GM18907 (cell line): Measurements from ENCODE around the gene SLC20A1.
"Not testable (repeated sequence)": the region's sequence is repeated elsewhere in the genome, so short reads cannot be mapped to it uniquely, and the experiment has no call there.

Source experiments
- ATAC-seq: cut with Tn5 transposase; IDR thresholded peaks from one replicate; pipeline ENCODE4 v1.9.1; 2021; ENCODE audit warnings: mild to moderate bottlenecking, moderate library complexity; ENCODE audit not compliant: unreplicated experiment

SLC20A1 gene

DNA sequence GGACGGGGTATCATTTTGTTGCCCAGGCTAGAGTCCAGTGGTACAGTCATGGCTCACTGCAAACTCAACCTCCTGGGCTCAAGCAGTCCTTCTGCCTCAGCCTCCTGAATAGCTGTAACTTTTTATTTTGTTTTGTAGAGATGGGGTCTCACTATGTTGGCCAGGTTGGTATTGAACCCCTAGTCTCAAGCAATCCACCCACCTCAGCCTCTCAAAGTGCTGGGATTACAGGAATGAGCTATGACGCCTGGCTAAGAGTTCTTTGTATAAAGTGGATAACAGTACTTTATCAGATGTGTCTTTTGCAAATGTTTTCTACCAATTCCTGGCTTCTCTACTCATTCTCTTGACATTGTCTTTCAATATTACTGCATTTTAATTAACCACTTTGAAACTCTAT, 57.9 kb downstream of the SLC20A1 start:
- no peak for ATAC-seq

DNA sequence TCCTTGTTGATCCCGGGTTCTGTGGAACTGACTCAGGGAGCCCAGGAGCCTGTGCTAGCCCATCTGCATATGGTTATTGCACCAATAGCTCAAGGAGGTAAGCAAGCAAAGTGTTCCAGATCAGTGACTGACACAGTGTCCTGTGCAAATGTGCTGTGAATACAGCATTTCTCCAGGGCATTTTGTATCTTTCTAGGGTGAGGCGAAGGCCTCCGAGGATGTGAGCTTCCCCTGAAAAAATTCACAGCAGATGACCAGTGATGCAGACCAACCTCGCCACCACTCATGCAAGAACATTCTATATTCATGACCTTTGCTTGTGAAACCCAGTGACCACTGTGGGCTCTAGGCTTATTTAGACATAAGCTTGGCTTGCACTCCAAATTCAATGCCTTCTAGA, 59.8 kb downstream of the SLC20A1 start:
- ATAC-seq, result no peak

GRCh38 chr2:112706170-112706664, 60.5 kb downstream of the SLC20A1 start:
- peak; percentile 42 for ATAC-seq

- ATAC-seq, result not testable (repeated sequence)
Observed at GRCh38 chr2:112706947-112707346, 61.2 kb downstream of the SLC20A1 start.

DNA sequence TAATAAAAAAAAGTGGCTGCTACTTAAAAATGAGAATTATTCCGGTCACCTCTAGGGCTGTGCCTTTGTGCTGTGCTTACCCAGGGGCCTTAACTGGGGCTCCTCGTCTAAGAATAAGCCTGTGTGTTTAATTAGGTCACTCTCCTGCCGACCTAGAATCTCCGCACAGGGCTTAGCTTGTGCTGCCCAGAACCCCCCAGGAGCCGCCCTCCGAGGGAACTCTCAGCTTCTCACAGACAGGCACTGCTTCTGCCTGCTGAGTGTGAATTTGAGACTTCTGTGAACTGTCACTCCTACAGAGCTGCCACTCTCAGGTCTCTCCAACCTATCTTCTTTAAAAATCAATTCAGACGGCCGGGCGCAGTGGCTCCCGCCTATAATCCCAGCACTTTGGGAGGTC, 63.2 kb downstream of the SLC20A1 start:
- no peak for ATAC-seq

GRCh38 chr2:112709703-112710102, 64.0 kb downstream of the SLC20A1 start:
- no peak for ATAC-seq

GRCh38 chr2:112710956-112711750, 65.4 kb downstream of the SLC20A1 start:
- no peak for ATAC-seq

- no peak for ATAC-seq
Observed at GRCh38 chr2:112712465-112712864, 66.7 kb downstream of the SLC20A1 start.

DNA sequence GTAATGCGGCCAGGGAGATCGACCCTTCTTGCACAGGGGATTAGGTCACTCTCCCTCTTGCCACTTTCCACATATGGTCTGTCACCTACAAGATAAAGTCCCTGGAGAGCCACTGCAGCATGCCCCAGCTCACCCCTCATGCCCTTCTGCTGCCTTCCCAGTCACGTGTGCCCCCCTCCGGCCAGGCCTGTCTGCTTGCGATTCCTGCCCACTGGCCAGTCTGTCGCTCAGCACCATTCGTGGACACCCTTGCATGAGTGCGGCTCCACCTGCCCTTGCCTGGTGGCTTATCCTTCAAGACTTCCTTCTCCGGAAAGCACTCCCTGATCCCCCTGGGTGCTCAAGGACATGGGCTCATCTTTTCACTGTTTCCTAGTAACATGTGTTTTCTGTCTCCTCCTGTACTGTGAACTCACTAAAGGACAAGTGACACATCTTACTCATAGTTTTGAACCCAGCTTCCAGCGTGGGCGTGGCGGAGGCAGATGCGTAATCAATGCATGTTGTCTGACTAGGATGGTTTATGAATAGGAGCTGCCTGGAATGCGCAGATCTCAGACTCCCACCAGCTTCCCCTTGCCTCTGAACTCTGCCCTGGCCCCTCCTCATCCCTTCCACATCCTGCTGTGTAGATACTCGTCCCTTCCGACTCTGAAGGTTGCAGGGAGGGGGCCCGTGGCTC, 67.3 kb downstream of the SLC20A1 start:
- no peak for ATAC-seq
